OCI-LY7 (cell line): ENCODE data around the gene WDR87.

Experiments
- EZH2phosphoT487 ChIP-seq: fragments of 200-600 bp; sonication (generic); IDR thresholded peaks from 2 replicates; pipeline ENCODE4 v1.6.1; 2018; ENCODE audit warnings: low read depth, borderline replicate concordance, mild to moderate bottlenecking, mixed run types, antibody characterized with exemption, low read length, moderate library complexity, mixed read lengths
- TF ChIP-seq, protein P1 (sequence below): fragments of 200-600 bp; sonication (generic); conservative IDR thresholded peaks from 2 replicates; pipeline ENCODE4 v1.5.1; 2014; ENCODE audit warnings: mild to moderate bottlenecking, antibody characterized with exemption, low read length, moderate library complexity, mixed read lengths

DNA sequence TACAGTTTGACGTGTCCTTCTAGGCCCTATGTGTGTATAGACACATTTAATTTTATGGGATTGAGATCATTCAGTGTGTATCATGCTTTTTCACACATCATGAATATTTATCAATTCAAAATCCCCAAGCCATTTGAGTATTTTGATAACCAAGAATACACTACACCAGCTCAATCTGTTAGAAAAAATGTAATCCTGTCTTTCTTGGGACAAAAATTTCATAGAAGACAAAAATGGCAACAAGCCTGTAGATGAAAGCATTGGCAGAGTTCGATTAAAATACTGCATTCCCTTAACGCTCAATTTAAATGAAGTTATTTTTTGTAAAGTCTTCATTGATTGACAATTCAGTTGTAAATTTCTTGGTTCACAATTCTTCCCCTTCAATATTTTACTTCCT lies 41.9 kb downstream of the WDR87 start:
- TF ChIP-seq, protein P1, sequence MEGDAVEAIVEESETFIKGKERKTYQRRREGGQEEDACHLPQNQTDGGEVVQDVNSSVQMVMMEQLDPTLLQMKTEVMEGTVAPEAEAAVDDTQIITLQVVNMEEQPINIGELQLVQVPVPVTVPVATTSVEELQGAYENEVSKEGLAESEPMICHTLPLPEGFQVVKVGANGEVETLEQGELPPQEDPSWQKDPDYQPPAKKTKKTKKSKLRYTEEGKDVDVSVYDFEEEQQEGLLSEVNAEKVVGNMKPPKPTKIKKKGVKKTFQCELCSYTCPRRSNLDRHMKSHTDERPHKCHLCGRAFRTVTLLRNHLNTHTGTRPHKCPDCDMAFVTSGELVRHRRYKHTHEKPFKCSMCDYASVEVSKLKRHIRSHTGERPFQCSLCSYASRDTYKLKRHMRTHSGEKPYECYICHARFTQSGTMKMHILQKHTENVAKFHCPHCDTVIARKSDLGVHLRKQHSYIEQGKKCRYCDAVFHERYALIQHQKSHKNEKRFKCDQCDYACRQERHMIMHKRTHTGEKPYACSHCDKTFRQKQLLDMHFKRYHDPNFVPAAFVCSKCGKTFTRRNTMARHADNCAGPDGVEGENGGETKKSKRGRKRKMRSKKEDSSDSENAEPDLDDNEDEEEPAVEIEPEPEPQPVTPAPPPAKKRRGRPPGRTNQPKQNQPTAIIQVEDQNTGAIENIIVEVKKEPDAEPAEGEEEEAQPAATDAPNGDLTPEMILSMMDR = no peak
- TF ChIP-seq EZH2phosphoT487 = no peak
